H1 (cell line): ENCODE data around the gene PTPN7. TPM values are rescaled to one million over a fixed set of nuclear protein-coding genes. Genes with fewer than 3 reads are reported as not detected.
A peak's percentile ranks its signal among the peaks of the same experiment; 100 is the strongest.

Experiments
- CTCF ChIA-PET: fragments of 300-600 bp; sonication (Branson Sonifier 250); formaldehyde crosslinking; loops from one replicate; lab custom pipeline; 2021; ENCODE audit not compliant: partially characterized antibody; lab: Charles Lee
- POLR2A ChIA-PET: fragments of 300-600 bp; sonication (Branson Sonifier 250); formaldehyde crosslinking; loops from one replicate; lab custom pipeline; 2021; ENCODE audit warnings: inconsistent platforms; ENCODE audit not compliant: partially characterized antibody; lab: Charles Lee
- DNase-seq, 2 experiments: peaks; one replicate each; pipeline versions ENCODE4 v3.0.0 to v3.0.0-alpha.2; 2010 to 2022; ENCODE audit warnings: low spot score in 2 of 2, low read depth in 1 of 2, mixed read lengths in 1 of 2
- FAIRE-seq: peaks from 2 replicates; lab custom pipeline; 2011; peaks lifted over from hg19 to GRCh38; lab: Jason Lieb, UNC
- H2AFZ ChIP-seq: 2 replicates; pipeline ENCODE4 v1.8.1; 2012; ENCODE audit warnings: low read length, inconsistent platforms
- H2AK5ac ChIP-seq: 2 replicates; pipeline ENCODE4 v1.6.1; 2013; ENCODE audit warnings: low read depth, low read length
- H2BK120ac ChIP-seq: replicated peaks from 2 replicates; pipeline ENCODE3; 2013; ENCODE audit warnings: low read depth, low read length, inconsistent platforms
- H2BK12ac ChIP-seq: 2 replicates; pipeline ENCODE4 v1.6.1; 2013; ENCODE audit warnings: low read depth, low read length
- H2BK15ac ChIP-seq: 2 replicates; pipeline ENCODE4 v1.6.1; 2013; ENCODE audit warnings: low read length
- H2BK20ac ChIP-seq: 2 replicates; pipeline ENCODE4 v1.6.1; 2013; ENCODE audit warnings: low read length
- H2BK5ac ChIP-seq: 2 replicates; pipeline ENCODE4 v1.6.1; 2013; ENCODE audit warnings: low read depth, low read length
- H3K14ac ChIP-seq: 2 replicates; pipeline ENCODE4 v1.6.1; 2013; ENCODE audit warnings: inconsistent platforms; ENCODE audit not compliant: insufficient read length
- H3K18ac ChIP-seq: 2 replicates; pipeline ENCODE4 v1.6.1; 2013; ENCODE audit warnings: low read length; ENCODE audit errors: extremely low read depth
- H3K23ac ChIP-seq: 2 replicates; pipeline ENCODE4 v1.6.1; 2013; ENCODE audit warnings: inconsistent platforms; ENCODE audit not compliant: insufficient read length
- H3K23me2 ChIP-seq: 2 replicates; pipeline ENCODE4 v1.6.1; 2013; ENCODE audit warnings: low read depth, low read length
- H3K27ac ChIP-seq: 2 replicates; pipeline ENCODE4 v1.6.1; 2011; ENCODE audit warnings: low read depth, low read length, inconsistent platforms
- H3K27me3 ChIP-seq, 4 experiments: replicated peaks in 1 of 4; 1 replicate in 1 of 4; 2 replicates in 3 of 4; pipeline versions ENCODE4 v1.6.1 to v1.8.1; 2011 to 2013; ENCODE audit warnings: low read length in 3 of 4, mild to moderate bottlenecking in 3 of 4, inconsistent platforms in 2 of 4, mixed read lengths in 2 of 4, moderate library complexity in 1 of 4; ENCODE audit not compliant: control insufficient read depth in 3 of 4, insufficient read depth in 3 of 4; ENCODE audit errors: extremely low read depth in 1 of 4
- H3K36me3 ChIP-seq, 4 experiments: 2 replicates each; pipeline versions ENCODE4 v1.6.1 to v1.8.1; 2011 to 2013; ENCODE audit warnings: mild to moderate bottlenecking in 4 of 4, low read length in 3 of 4, moderate library complexity in 2 of 4, control low read depth in 1 of 4, inconsistent platforms in 1 of 4; ENCODE audit not compliant: insufficient read depth in 4 of 4, control insufficient read depth in 2 of 4
- H3K4ac ChIP-seq: replicated peaks from 2 replicates; pipeline ENCODE3; 2013; ENCODE audit warnings: low read length, low read depth, mixed read lengths, inconsistent platforms; ENCODE audit not compliant: insufficient read length
- H3K4me1 ChIP-seq, 4 experiments: replicated peaks in 1 of 4; 1 replicate in 1 of 4; 2 replicates in 3 of 4; pipeline versions ENCODE4 v1.6.1 to v1.8.1; 2011 to 2013; ENCODE audit warnings: low read length in 3 of 4, inconsistent platforms in 2 of 4, mixed read lengths in 1 of 4; ENCODE audit not compliant: insufficient read depth in 4 of 4, control insufficient read depth in 3 of 4
- H3K4me2 ChIP-seq, 2 experiments: 2 replicates each; pipeline versions ENCODE4 v1.6.1 to v1.8.1; 2011 to 2013; ENCODE audit warnings: low read depth in 2 of 2, low read length in 2 of 2, control low read depth in 1 of 2, inconsistent platforms in 1 of 2, mild to moderate bottlenecking in 1 of 2; ENCODE audit not compliant: insufficient read depth in 1 of 2
- H3K4me3 ChIP-seq, 4 experiments: fragments of 200-600, 300-600 bp in 1 of 4; sonication (generic), shearing (Covaris generic), sonication (Bioruptor Twin) in 1 of 4; 2 replicates each; pipeline versions ENCODE4 v1.5.1 to v1.8.1; 2011 to 2016; ENCODE audit warnings: low read length in 4 of 4, low read depth in 3 of 4, control low read depth in 2 of 4, inconsistent platforms in 2 of 4, mild to moderate bottlenecking in 2 of 4, mixed read lengths in 1 of 4, moderate library complexity in 1 of 4; ENCODE audit not compliant: insufficient read depth in 2 of 4; ENCODE audit errors: extremely low read depth in 1 of 4
- H3K56ac ChIP-seq: replicated peaks from 2 replicates; pipeline ENCODE3; 2013; ENCODE audit warnings: low read depth, mild to moderate bottlenecking, mixed read lengths, low read length, inconsistent platforms; ENCODE audit not compliant: insufficient read length
- H3K79me1 ChIP-seq: 2 replicates; pipeline ENCODE4 v1.6.1; 2013; ENCODE audit warnings: low read depth, low read length, control low read depth
- H3K79me2 ChIP-seq, 2 experiments: 2 replicates each; pipeline versions ENCODE4 v1.6.1 to v1.8.1; 2012 to 2013; ENCODE audit warnings: low read length in 2 of 2, mild to moderate bottlenecking in 2 of 2, inconsistent platforms in 1 of 2; ENCODE audit not compliant: insufficient read depth in 2 of 2, control insufficient read depth in 1 of 2
- H3K9ac ChIP-seq, 4 experiments: replicated peaks in 1 of 4; 1 replicate in 1 of 4; 2 replicates in 3 of 4; pipeline versions ENCODE4 v1.6.1 to v1.8.1; 2011 to 2013; ENCODE audit warnings: low read depth in 3 of 4, low read length in 3 of 4, control low read depth in 2 of 4, mild to moderate bottlenecking in 2 of 4, moderate library complexity in 2 of 4, inconsistent platforms in 1 of 4; ENCODE audit errors: extremely low read depth in 1 of 4
- H3K9me3 ChIP-seq, 2 experiments: 2 replicates each; pipeline versions ENCODE4 v1.6.1 to v1.8.1; 2012 to 2013; ENCODE audit warnings: mild to moderate bottlenecking in 2 of 2, moderate library complexity in 2 of 2, control low read depth in 1 of 2, inconsistent platforms in 1 of 2, low read depth in 1 of 2, low read length in 1 of 2, mixed read lengths in 1 of 2; ENCODE audit not compliant: insufficient read depth in 2 of 2
- H4K20me1 ChIP-seq, 2 experiments: replicated peaks in 1 of 2; 2 replicates each; pipeline versions ENCODE3 to v1.8.1; 2011 to 2013; ENCODE audit warnings: inconsistent platforms in 2 of 2, low read length in 2 of 2, mild to moderate bottlenecking in 1 of 2; ENCODE audit not compliant: insufficient read depth in 2 of 2, control insufficient read depth in 1 of 2
- H4K5ac ChIP-seq: 2 replicates; pipeline ENCODE4 v1.6.1; 2013; ENCODE audit warnings: low read length, low read depth, mixed read lengths, inconsistent platforms; ENCODE audit not compliant: insufficient read length
- H4K8ac ChIP-seq: 2 replicates; pipeline ENCODE4 v1.8.0; 2013; ENCODE audit warnings: mild to moderate bottlenecking, moderate library complexity, low read length, inconsistent platforms; ENCODE audit not compliant: insufficient read depth; ENCODE audit errors: extremely low read depth
- H4K91ac ChIP-seq: replicated peaks from 2 replicates; pipeline ENCODE3; 2013; ENCODE audit warnings: low read length, mixed read lengths, inconsistent platforms; ENCODE audit not compliant: insufficient read length
- CBX5 ChIP-seq: fragments of 300-800, 300-1000 bp; sonication (generic); IDR thresholded peaks from 2 replicates; pipeline ENCODE4 v1.7.1; 2016; ENCODE audit warnings: antibody characterized with exemption, low read length, low read depth
- FOSL1 ChIP-seq: IDR thresholded peaks from 2 replicates; pipeline ENCODE4 v1.6.1; 2011; ENCODE audit warnings: mild to moderate bottlenecking, low read depth, low read length, moderate library complexity; ENCODE audit not compliant: insufficient read depth
- JUN ChIP-seq: IDR thresholded peaks from 2 replicates; pipeline ENCODE4 v1.6.1; 2011; ENCODE audit warnings: low read depth, mild to moderate bottlenecking, improper control_type of control experiment, low read length
- ZNF274 ChIP-seq: IDR thresholded peaks from 2 replicates; pipeline ENCODE4 v1.7.0; 2012; ENCODE audit warnings: low read length, borderline replicate concordance; ENCODE audit errors: extremely low read depth
- WGBS, 2 experiments: shearing (Covaris generic) in 1 of 2; methylation state at CpG; one replicate each; pipeline versions ENCODE4 v1.1.6 to v1.1.7; 2013 to 2015; ENCODE audit warnings: low lambda C conversion rate in 2 of 2, mixed read lengths in 2 of 2, inconsistent platforms in 1 of 2, low coverage in 1 of 2, missing lambda C conversion rate in 1 of 2; ENCODE audit not compliant: insufficient replicate concordance in 2 of 2, insufficient coverage in 1 of 2, insufficient read length in 1 of 2; ENCODE audit errors: extremely low coverage in 1 of 2, missing lambda C conversion rate in 1 of 2; 5-methylcytosine and 5-hydroxymethylcytosine counted together
- polyA plus RNA-seq, 7 experiments: library from polyadenylated mRNA; depleted of rRNA in 3 of 7; stranded (reverse) in 5 of 7; unstranded in 2 of 7; fragments of >200 nt in 5 of 7; fragments of 200-250 nt in 2 of 7; gene quantifications; 1 replicate in 5 of 7; 2 replicates in 1 of 7; 4 replicates in 1 of 7; pipeline versions ENCODE4 v1.2.1 to v1.2.3, GENCODE V29; 2011 to 2013; ENCODE audit warnings: missing spikeins in 2 of 7, mixed read lengths in 2 of 7
- total RNA-seq: library from RNA; stranded (reverse); fragmentation: NEBNext Ultra II Directional; extraction: Animal tissue kit (Norgen Biotek cat#: 25700); gene quantifications from 2 replicates; pipeline ENCODE4 v1.2.1, GENCODE V29; 2021

Gene PTPN7
- total and polyA plus RNA-seq, 2 of the 8 experiments (the other 6 are each of a cell fraction or from before 2014, with no cell fraction given), result 0.20 TPM; not detected in 1

- no peaks in the 10 kb centered on the region for H4K20me1 ChIP-seq
- H3K27ac ChIP-seq, result no peak overlapping the region
- H3K4me3 ChIP-seq, result no peak overlapping the region
- WGBS, 2 experiments, result 83% methylated on average over 10 of the region's 10 CpGs; no CpG with 5 or more reads in 1 of the 2 experiments
- no peak overlapping the region for H3K4me2 ChIP-seq
- no peak overlapping the region for H4K91ac ChIP-seq
- H3K14ac ChIP-seq, result no peak overlapping the region
- H3K79me1 ChIP-seq, result no peaks in the 10 kb centered on the region
- no peaks in the 10 kb centered on the region for H3K9me3 ChIP-seq
- peaks cover 0 to 6% (median 3%) of the 10 kb centered on the region in 4 experiments; a peak in 6 of 7 replicates for H3K4me1 ChIP-seq
- no peak overlapping the region for H3K4ac ChIP-seq
- no peak overlapping the region for H3K9ac ChIP-seq
- no peak overlapping the region for H3K23ac ChIP-seq
- H2BK120ac ChIP-seq, result no peak overlapping the region
- H4K5ac ChIP-seq, result no peak overlapping the region
- no peaks in the 10 kb centered on the region for H3K79me2 ChIP-seq
- no peak overlapping the region for H3K18ac ChIP-seq
- no peaks in the 10 kb centered on the region for H3K27me3 ChIP-seq
- no peak overlapping the region for H2AK5ac ChIP-seq
- H2BK15ac ChIP-seq, result peak overlapping the region; percentile 72; the same call in 1 of the 2 replicates
- no peak overlapping the region for H2AFZ ChIP-seq
- FAIRE-seq (no peak), DNase-seq (no peak)
- peak overlapping the region; percentile 75; the same call in 1 of the 2 replicates for H2BK20ac ChIP-seq
- POLR2A ChIA-PET, result interaction anchor here (0.7 to 7.2 kb wide), 5 partner anchors 12 to 237 kb away, joined by 3 to 98 read pairs (median 3); partner anchors contain the start of gene ELF3
- no peaks in the 10 kb centered on the region for H3K36me3 ChIP-seq
- no peak overlapping the region for H3K56ac ChIP-seq
- H4K8ac ChIP-seq, result no peak overlapping the region
- 0 out of 2 replicates have a peak overlapping the region, but pooled peaks have one; percentile 68 for H2BK12ac ChIP-seq
- CTCF ChIA-PET, result interaction anchor here (0.6 to 29.2 kb wide), 24 partner anchors 11 to 240 kb away, joined by 3 to 1014 read pairs (median 8); partner anchors contain the start of genes ELF3 and RNPEP
- H3K23me2 ChIP-seq, result no peaks in the 10 kb centered on the region; the same call in 1 of the 2 replicates
- H2BK5ac ChIP-seq, result 0 out of 2 replicates have a peak overlapping the region, but pooled peaks have one; percentile 24
- TF ChIP-seq ZNF274 (no peak), CBX5 (no peak), JUN (no peak), FOSL1 (no peak)
Observed at GRCh38 chr1:202117898-202118371, 42.5 kb downstream of the PTPN7 start.
